Prostate gland (tissue), 2 donors: ENCODE measurements around the gene XRCC3.

Source experiments
- CTCF ChIP-seq, 4 experiments: fragments of 200-600 bp in 2 of 4; fragments of 450-650 bp in 2 of 4; sonication (generic) in 2 of 4; IDR thresholded peaks; 1 replicate in 3 of 4; 2 replicates in 1 of 4; pipeline ENCODE4 v1.5.1; 2016 to 2019; ENCODE audit warnings: antibody characterized with exemption in 4 of 4, mild to moderate bottlenecking in 2 of 4, moderate library complexity in 2 of 4
- POLR2A ChIP-seq: fragments of 450-650 bp; IDR thresholded peaks from one replicate; pipeline ENCODE4 v1.6.1; 2016; ENCODE audit warnings: antibody characterized with exemption, mild to moderate bottlenecking
- POLR2AphosphoS5 ChIP-seq: sonication (generic); formaldehyde crosslinking; IDR thresholded peaks from one replicate; pipeline ENCODE4 v1.6.1; 2017; ENCODE audit warnings: antibody characterized with exemption

GRCh38 chr14:103738701-103739451, 23.6 kb upstream of the XRCC3 start:
- TF ChIP-seq POLR2AphosphoS5 (peak; percentile 40), CTCF (IDR thresholded peaks at IDR 0.05) (peak in 1 of 4 experiments; percentile 11), POLR2A (no peak)
